Panc1 (cell line): ENCODE results near the gene TESK2. TPM values are rescaled to one million over a fixed set of nuclear protein-coding genes. Genes with fewer than 3 reads are reported as not detected.

ENCODE experiments used
- ATAC-seq: fragments of 200-7000 bp; cut with Tn5 transposase; 2 replicates; pipeline ENCODE4 v1.9.1; 2020; ENCODE audit warnings: mild to moderate bottlenecking, moderate library complexity
- BruUV-seq: library from RNA; stranded (reverse); fragments of 400-500 nt; replicated peaks from 2 replicates; lab custom pipeline; 2021; lab: Mats Ljungman, UMichigan
- CTCF ChIA-PET: fragments of 300-600 bp; sonication (Branson Sonifier 250); formaldehyde crosslinking; loops from one replicate; lab custom pipeline; 2022; ENCODE audit warnings: antibody characterized with exemption; lab: Charles Lee
- POLR2A ChIA-PET: fragments of 300-600 bp; sonication (Branson Sonifier 250); formaldehyde crosslinking; loops from one replicate; lab custom pipeline; 2022; ENCODE audit warnings: antibody characterized with exemption; lab: Charles Lee
- DNase-seq: peaks from one replicate; pipeline ENCODE4 v3.0.0-alpha.2; 2010; ENCODE audit warnings: low read depth, low spot score
- H3K27ac ChIP-seq: 2 replicates; pipeline ENCODE4 v1.5.1; 2011; ENCODE audit warnings: mild to moderate bottlenecking, low read length, inconsistent platforms
- H3K27me3 ChIP-seq: fragments of 200-500 bp; sonication (Bioruptor generic); 2 replicates; pipeline ENCODE4 v1.6.0; 2014; ENCODE audit warnings: low read length, inconsistent platforms; ENCODE audit not compliant: control insufficient read depth, insufficient read depth
- H3K36me3 ChIP-seq: fragments of 200-500 bp; sonication (Bioruptor generic); 2 replicates; pipeline ENCODE4 v1.5.1; 2014; ENCODE audit warnings: inconsistent platforms, mild to moderate bottlenecking, low read length, moderate library complexity; ENCODE audit not compliant: control insufficient read depth, insufficient read depth
- H3K4me1 ChIP-seq: 2 replicates; pipeline ENCODE4 v1.5.1; 2011; ENCODE audit warnings: inconsistent platforms, mild to moderate bottlenecking, low read length, moderate library complexity; ENCODE audit not compliant: control insufficient read depth, insufficient read depth
- H3K4me3 ChIP-seq, 2 experiments: 2 replicates each; pipeline ENCODE4 v1.5.1; 2011 to 2012; ENCODE audit warnings: low read depth in 2 of 2, low read length in 2 of 2, mild to moderate bottlenecking in 2 of 2, inconsistent platforms in 1 of 2, moderate library complexity in 1 of 2
- H3K9me3 ChIP-seq: fragments of 200-500 bp; sonication (Bioruptor generic); 2 replicates; pipeline ENCODE4 v1.5.1; 2014; ENCODE audit warnings: low read depth, mild to moderate bottlenecking, inconsistent platforms, low read length, moderate library complexity; ENCODE audit not compliant: control insufficient read depth, insufficient read depth
- POLR2AphosphoS5 ChIP-seq: IDR thresholded peaks from 2 replicates; pipeline ENCODE4 v1.6.1; 2012; ENCODE audit warnings: mild to moderate bottlenecking, low read depth, low read length, moderate library complexity
- SIN3A ChIP-seq: IDR thresholded peaks from 2 replicates; pipeline ENCODE4 v1.6.1; 2012; ENCODE audit warnings: low read depth, mild to moderate bottlenecking, low read length, moderate library complexity, borderline replicate concordance; ENCODE audit not compliant: insufficient read depth
- TCF7L2 ChIP-seq: IDR thresholded peaks from 2 replicates; pipeline ENCODE4 v1.6.1; 2011; ENCODE audit warnings: mild to moderate bottlenecking, low read depth, low read length, inconsistent platforms
- in situ Hi-C: cut with HindIII; loops from 2 replicates; pipeline ENCODE4 v1.10.0; 2016; ENCODE audit warnings: low sequenced_read_pairs, low pct_unique_long_range_greater_than_20kb
- intact Hi-C: fragments of 100-400 bp; cut with micrococcal nuclease; formaldehyde crosslinking; loops from one replicate; pipeline ENCODE4 v1.10.0; 2022; ENCODE audit not compliant: unreplicated experiment
- total RNA-seq: library from RNA; stranded (reverse); gene quantifications from one replicate; pipeline ENCODE4 v1.2.1, GENCODE V29; 2021; ENCODE audit not compliant: unreplicated experiment
- TF ChIP-seq, protein P1 (sequence below): fragments of 450-650 bp; IDR thresholded peaks from 2 replicates; pipeline ENCODE4 v1.5.1; 2017; ENCODE audit warnings: mild to moderate bottlenecking
- TF ChIP-seq, protein P2 (sequence below), 2 experiments: IDR thresholded peaks; 2 replicates each; pipeline ENCODE4 v1.6.1; 2011 to 2012; ENCODE audit warnings: low read depth in 2 of 2, control low read depth in 1 of 2, low read length in 1 of 2, mild to moderate bottlenecking in 1 of 2, moderate library complexity in 1 of 2; ENCODE audit not compliant: insufficient read depth in 1 of 2

TESK2 gene
- total RNA-seq, 1 experiment from 2014 or later, result 3.3 TPM

DNA sequence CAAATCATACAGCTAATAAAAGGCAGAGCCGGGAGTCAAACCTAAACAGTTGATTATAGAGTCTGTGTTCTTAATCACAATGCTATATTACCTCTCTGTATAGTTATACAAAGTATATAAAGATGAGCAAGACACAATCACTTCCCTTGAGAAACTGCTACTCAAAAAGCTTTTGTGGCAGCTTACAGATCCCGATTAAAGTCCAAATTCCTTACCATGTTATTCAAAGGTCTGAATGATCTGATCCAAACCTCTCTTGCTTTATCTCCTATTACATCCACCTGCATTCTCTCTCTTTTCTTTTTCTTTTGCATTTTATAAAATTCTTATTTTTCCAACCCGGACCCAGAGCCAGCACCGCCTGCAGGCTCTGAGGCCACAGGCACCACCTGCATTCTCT is 93.7 kb downstream of the TESK2 start:
- ATAC-seq (no peak), DNase-seq (no peak)
- no peak overlapping the region for H3K4me3 ChIP-seq
- ChIA-PET CTCF (no interaction called here), POLR2A (no interaction called here)
- intact Hi-C loops (no loop called here), in situ Hi-C loops (no loop called here)
- no peaks in the 10 kb centered on the region for H3K4me1 ChIP-seq
- no peaks in the 10 kb centered on the region for H3K9me3 ChIP-seq
- no peaks in the 10 kb centered on the region for H3K27me3 ChIP-seq
- TF ChIP-seq, protein P1, sequence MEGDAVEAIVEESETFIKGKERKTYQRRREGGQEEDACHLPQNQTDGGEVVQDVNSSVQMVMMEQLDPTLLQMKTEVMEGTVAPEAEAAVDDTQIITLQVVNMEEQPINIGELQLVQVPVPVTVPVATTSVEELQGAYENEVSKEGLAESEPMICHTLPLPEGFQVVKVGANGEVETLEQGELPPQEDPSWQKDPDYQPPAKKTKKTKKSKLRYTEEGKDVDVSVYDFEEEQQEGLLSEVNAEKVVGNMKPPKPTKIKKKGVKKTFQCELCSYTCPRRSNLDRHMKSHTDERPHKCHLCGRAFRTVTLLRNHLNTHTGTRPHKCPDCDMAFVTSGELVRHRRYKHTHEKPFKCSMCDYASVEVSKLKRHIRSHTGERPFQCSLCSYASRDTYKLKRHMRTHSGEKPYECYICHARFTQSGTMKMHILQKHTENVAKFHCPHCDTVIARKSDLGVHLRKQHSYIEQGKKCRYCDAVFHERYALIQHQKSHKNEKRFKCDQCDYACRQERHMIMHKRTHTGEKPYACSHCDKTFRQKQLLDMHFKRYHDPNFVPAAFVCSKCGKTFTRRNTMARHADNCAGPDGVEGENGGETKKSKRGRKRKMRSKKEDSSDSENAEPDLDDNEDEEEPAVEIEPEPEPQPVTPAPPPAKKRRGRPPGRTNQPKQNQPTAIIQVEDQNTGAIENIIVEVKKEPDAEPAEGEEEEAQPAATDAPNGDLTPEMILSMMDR, result no peak
- TF ChIP-seq SIN3A (no peak), TCF7L2 (no peak), POLR2AphosphoS5 (no peak)
- TF ChIP-seq, protein P2, sequence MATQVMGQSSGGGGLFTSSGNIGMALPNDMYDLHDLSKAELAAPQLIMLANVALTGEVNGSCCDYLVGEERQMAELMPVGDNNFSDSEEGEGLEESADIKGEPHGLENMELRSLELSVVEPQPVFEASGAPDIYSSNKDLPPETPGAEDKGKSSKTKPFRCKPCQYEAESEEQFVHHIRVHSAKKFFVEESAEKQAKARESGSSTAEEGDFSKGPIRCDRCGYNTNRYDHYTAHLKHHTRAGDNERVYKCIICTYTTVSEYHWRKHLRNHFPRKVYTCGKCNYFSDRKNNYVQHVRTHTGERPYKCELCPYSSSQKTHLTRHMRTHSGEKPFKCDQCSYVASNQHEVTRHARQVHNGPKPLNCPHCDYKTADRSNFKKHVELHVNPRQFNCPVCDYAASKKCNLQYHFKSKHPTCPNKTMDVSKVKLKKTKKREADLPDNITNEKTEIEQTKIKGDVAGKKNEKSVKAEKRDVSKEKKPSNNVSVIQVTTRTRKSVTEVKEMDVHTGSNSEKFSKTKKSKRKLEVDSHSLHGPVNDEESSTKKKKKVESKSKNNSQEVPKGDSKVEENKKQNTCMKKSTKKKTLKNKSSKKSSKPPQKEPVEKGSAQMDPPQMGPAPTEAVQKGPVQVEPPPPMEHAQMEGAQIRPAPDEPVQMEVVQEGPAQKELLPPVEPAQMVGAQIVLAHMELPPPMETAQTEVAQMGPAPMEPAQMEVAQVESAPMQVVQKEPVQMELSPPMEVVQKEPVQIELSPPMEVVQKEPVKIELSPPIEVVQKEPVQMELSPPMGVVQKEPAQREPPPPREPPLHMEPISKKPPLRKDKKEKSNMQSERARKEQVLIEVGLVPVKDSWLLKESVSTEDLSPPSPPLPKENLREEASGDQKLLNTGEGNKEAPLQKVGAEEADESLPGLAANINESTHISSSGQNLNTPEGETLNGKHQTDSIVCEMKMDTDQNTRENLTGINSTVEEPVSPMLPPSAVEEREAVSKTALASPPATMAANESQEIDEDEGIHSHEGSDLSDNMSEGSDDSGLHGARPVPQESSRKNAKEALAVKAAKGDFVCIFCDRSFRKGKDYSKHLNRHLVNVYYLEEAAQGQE (IDR thresholded peaks at IDR 0.05; ENCODE audit: insufficient read depth in 1 of 2, low read depth in 2 of 2, low read length in 1 of 2), result no peak
- no TSS peak for BruUV-seq
- H3K36me3 ChIP-seq, result no peaks in the 10 kb centered on the region
- H3K27ac ChIP-seq, result no peak overlapping the region

DNA sequence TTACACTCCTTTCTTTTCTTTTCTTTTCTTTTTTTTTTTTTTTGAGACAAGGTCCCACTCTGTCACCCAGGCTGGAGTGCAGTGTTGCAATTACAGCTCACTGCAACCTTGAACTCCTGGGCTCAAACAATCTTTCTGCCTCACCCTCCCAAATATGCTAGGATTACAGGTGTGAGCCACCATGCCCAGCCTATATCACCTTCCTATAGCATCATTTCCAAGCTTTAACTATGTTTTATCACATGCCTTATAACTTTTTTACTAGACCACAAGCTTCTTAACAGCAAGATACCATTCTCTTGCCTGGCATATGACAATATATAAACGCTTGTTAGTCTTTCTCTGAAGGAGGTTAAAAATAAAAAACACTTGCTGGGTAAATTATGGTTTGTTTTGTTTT is 95.4 kb downstream of the TESK2 start:
- DNase-seq, result no peak
- Histone ChIP-seq H3K36me3 (no peaks in the 10 kb centered on the region), H3K9me3 (no peaks in the 10 kb centered on the region), H3K27ac (no peak overlapping the region), H3K27me3 (no peaks in the 10 kb centered on the region), H3K4me3 (no peak overlapping the region), H3K4me1 (no peaks in the 10 kb centered on the region)
- intact Hi-C loops (no loop called here), in situ Hi-C loops (no loop called here)
- POLR2A ChIA-PET, result no interaction called here
- ATAC-seq, result no peak
- BruUV-seq, result no TSS peak
- no peak for TF ChIP-seq TCF7L2
- TF ChIP-seq, protein P2 (IDR thresholded peaks at IDR 0.05; ENCODE audit: insufficient read depth in 1 of 2, low read depth in 2 of 2, low read length in 1 of 2), result no peak
- no peak for TF ChIP-seq POLR2AphosphoS5
- no peak for TF ChIP-seq SIN3A
- TF ChIP-seq, protein P1, result no peak
- CTCF ChIA-PET, result interaction anchor here (0.7 kb wide), 1 partner anchor 417 kb away, joined by 5 read pairs; no protein-coding TSS in a partner anchor
